ENCODE results near the gene PAQR5.
"Not testable (repeated sequence)": the region's sequence is repeated elsewhere in the genome, so short reads cannot be mapped to it uniquely, and the experiment has no call there.

Gene PAQR5

GRCh38 chr15:69317392-69317841, 18.7 kb downstream of the PAQR5 start:
- no peak for DNase-seq

GRCh38 chr15:69318033-69318432, 19.3 kb downstream of the PAQR5 start:
- DNase-seq, result no peak

GRCh38 chr15:69319384-69320375, 21.0 kb downstream of the PAQR5 start:
- no peak for DNase-seq

GRCh38 chr15:69320977-69321554, 22.4 kb downstream of the PAQR5 start:
- no peak for DNase-seq

DNA sequence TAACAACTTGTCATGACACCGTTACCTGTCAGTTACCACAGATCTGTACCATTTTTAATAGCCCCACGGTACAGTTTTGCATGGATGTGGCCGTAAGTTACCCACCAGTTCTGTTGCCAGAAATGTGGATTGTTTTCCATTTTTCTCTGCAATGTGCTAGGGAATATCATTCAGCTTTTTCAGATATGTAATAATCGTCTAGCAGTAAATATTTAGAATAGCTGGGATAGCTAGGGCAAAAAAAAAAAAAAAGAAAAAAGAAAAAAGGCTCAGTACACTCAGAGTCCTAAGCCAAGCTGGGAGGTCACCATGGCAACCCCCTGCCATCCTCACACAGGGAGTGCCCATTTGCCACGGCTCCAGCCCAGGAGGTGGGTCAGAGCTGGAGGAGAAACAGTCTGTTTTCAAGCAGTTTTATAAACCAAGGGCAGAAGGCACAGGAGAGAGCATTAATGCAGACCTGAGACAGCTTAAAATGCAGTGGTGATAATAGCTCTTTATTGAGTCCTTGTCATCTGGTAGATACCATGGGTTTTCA, 25.2 kb downstream of the PAQR5 start:
- no peak for DNase-seq

- no peak for DNase-seq
Observed at GRCh38 chr15:69324565-69324964, 25.9 kb downstream of the PAQR5 start.

GRCh38 chr15:69325456-69325971, 26.8 kb downstream of the PAQR5 start:
- DNase-seq, result no peak

DNA sequence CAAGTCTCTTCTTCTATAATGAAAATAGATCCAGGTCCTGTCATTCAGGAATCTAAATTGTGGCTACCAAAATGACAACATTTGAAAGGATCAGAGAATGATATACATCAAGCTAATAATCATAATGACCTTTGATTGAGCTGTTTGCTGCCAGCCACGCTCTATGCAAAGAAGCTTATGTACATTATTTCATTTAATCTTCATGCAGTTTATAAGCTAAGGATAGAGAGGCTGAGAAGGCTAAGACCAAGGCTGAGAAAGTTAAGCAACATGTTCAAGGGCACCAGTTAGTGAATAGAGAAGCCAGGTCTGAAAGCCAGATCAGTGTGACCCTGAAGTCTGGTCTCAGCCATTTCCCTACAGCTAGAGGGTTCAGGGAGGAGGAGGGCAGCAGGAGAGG, 29.4 kb downstream of the PAQR5 start:
- no peak for DNase-seq

GRCh38 chr15:69328739-69329138, 30.0 kb downstream of the PAQR5 start:
- peak; percentile 15 for DNase-seq

- DNase-seq, result no peak
Observed at GRCh38 chr15:69337138-69337537, 38.4 kb downstream of the PAQR5 start.

DNA sequence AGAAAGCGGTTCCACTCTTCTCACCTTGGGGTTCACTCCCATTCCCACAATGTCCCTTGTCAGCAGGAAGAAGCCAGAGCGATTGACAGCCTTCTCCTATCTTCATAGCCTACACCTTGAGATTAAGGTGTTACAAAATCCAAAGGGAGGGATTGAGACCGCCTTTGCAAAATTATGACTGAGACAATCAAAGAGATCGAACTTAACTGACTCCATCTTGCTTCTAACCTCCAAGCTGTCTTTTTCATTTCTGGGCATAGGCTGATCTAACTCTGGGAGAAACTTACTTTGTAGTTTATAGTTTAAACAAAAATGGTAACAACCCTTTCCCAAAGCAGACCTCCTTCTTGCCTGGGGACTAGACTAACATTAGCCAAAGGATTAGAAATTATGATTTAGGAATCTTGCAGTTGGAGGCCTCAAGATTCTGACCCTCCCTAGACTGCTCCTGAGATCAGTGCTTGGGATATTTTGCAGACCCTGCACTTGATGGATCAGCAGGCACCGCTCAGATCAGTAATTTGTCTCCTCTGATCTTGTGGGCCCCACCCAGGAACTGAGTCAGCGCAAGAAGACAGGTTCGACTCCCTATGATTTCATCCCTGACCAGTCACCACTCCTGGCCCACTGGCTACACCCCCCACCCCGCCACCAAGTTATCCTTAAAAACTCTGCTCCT, 40.0 kb downstream of the PAQR5 start:
- DNase-seq, result no peak

DNA sequence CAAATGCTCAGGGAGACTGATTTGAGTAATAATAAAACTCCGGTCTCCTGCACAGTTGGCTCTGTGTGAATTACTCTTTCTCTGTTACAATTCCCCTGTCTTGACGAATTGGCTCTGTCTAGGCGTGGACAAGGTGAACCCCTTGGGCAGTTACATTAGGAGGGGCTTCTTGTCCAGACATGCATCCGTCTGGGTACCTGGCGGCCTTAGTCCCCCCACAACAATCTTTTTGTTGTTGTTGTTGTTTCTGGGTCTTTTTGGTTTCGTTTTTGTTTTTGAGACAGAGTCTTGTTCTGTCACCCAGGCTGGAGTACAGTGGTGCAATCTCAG, 40.5 kb downstream of the PAQR5 start:
- DNase-seq, result not testable (repeated sequence)

DNA sequence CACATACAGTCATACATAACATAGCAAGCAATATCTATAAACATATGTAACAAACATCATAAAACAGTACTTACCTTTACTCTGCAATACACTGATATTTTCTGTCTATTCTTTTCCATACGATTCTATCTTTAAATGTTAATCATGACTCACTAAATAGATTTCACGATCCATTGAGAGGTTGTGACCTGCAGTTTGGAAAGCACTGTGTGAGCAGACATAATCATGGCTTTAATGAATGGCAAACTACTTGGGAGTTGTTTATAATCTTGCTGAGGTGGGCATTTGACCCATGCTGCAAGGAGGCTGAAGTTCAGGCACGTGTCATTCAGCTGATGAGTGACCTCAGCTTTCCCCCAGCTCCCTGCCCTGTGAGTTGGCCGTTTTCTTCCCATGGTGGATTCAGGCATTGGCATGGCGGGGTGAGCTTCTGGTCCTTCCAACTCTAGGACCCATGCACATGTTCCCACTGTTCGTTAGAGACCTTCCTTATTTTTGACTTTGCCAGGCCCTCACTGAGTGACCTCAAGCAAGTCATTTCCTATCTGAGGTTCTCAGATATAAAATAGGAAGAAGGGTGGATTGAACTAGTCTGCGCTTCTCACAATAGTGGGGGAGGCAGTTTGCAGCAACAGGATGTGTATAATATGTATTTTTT, 41.7 kb downstream of the PAQR5 start:
- DNase-seq, result no peak

GRCh38 chr15:69341356-69341755, 42.6 kb downstream of the PAQR5 start:
- DNase-seq, result no peak

GRCh38 chr15:69342460-69343076, 43.9 kb downstream of the PAQR5 start:
- peak; percentile 83 for DNase-seq

DNA sequence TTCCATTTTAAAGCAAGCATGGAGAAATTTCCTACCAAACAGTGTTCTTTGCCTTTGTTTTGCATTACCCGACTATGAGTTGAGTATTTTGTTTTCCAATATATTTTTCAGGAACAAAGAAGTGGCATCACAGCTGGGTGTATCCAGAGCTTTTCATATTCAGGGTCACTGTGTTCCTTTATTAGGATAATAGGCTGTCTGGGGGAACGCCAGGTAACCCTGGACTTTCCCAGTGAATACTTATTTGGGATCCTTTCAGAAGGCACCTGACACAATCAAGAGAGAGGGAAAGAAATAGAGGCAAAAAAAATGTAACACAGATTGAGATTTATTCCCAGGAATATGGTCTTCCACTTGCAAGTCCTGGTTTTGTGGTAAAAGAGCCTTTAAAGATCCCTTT, 44.4 kb downstream of the PAQR5 start:
- DNase-seq, result no peak

GRCh38 chr15:69344238-69344637, 45.5 kb downstream of the PAQR5 start:
- no peak for DNase-seq

DNA sequence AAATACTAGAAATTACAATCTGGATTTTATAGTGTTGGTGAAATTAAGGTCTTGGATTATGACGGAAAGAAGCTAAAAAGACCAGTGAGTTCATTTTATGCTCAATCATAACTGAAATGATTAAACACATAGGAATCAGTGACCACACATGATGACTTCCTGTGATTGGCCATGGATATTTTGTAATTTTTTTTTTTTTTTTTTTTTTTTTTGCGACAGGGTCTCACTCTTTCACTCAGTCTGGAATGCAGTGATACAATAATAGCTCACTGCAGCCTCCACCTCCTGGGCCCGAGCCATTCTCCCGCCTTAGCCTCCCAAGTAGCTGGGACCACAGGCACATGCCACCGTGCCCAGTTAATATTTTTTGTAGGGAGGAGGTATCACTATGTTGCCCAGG, 47.4 kb downstream of the PAQR5 start:
- DNase-seq, result no peak

DNA sequence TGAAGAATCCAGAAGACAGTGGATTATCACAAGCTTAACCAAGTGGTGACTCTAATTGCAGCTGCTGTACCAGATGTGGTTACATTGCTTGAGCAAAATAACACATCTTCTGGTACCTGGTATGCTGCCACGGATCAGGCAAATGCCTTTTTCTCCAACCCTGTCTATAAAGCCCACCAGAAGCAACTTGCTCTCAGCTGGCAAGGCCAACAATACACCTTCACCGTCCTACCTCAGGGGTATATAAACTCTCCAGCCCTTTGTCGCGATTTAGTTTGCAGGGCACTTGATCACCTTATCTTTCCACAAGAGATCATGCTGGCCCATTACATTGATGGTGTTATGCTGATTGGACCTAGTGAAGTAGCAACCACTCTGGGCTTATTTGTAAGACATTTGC, 52.6 kb downstream of the PAQR5 start:
- no peak for DNase-seq

DNA sequence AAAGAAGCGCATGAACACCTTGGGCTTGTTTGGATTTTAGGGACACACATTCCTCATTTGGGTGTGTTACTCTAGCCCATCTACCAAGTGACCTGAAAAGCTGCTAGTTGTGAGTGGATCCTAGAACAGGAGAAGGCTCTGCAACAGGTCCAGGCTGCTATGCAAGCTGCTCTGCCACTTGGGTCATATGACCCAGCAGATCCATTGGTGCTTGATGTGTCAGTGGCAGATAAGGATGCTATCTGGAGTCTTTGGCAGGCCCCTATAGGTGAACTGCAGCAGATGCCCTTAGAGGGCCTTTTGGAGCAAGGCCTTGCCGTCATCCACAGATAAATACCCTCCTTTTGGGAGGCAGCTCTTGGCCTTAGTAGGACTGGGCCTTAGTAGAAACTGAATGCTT, 53.2 kb downstream of the PAQR5 start:
- no peak for DNase-seq

DNA sequence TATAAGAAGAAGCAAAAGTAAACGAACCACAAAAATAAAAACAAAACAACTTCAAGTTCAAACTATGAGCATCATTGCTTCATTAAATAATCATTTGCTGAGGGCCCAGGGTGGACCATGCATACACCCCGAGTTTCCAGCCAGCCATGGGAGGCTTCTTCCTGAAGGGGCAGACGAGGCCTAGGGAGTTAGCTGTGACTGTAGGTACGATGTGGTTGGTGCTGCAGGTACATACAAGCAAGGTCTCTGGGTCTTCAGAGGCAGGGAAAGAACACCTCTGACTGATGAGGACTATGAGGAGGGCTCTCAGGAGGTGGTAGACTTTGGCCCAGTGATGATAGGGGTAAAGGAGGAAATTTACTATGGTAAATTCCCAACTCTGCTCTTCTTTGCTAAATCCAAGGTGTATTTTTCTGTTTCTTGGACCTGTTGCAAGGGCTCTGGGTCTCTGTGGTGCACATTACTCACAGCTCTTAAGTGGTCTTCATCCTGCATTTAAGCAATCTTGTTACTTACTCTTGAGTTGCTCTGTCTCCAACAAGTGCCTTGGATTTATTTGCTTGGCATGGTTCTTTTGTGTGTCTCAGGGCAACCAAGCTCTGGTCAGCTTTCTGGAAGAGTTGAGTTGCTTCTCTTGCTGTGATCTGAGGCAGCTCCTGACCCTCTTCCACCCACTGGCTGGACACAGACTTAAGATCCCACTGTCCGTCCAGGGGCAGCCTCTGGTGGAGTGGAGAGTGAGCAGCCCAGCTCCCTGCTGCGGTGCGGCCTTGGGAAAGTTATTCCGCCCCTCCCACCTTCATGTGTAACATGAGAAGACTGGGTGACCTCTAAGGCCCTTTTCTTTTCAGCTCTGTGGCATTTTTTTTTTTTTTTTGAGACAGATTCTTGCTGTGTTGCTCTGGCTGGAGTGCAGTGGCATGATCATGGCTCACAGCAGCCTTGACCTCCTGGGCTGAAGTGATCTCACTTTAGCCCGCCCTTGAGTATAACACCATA, 59.4 kb downstream of the PAQR5 start:
- no peak for DNase-seq

Data from NCI-H82 (cell line).